Dermis blood vessel endothelial cell (primary cell): ENCODE measurements around the gene NEURL1B. TPM values are rescaled to one million over a fixed set of nuclear protein-coding genes. Genes with fewer than 3 reads are reported as not detected.

Experiments
- DNase-seq: peaks from one replicate; pipeline ENCODE4 v3.0.0; 2010
- total RNA-seq: library from RNA; depleted of rRNA; stranded (reverse); fragments of >200 nt; gene quantifications from 2 replicates; pipeline ENCODE4 v1.2.3, GENCODE V29; 2014

NEURL1B gene
- total RNA-seq, 1 donor from 2014 or later: 26.0 TPM

DNA sequence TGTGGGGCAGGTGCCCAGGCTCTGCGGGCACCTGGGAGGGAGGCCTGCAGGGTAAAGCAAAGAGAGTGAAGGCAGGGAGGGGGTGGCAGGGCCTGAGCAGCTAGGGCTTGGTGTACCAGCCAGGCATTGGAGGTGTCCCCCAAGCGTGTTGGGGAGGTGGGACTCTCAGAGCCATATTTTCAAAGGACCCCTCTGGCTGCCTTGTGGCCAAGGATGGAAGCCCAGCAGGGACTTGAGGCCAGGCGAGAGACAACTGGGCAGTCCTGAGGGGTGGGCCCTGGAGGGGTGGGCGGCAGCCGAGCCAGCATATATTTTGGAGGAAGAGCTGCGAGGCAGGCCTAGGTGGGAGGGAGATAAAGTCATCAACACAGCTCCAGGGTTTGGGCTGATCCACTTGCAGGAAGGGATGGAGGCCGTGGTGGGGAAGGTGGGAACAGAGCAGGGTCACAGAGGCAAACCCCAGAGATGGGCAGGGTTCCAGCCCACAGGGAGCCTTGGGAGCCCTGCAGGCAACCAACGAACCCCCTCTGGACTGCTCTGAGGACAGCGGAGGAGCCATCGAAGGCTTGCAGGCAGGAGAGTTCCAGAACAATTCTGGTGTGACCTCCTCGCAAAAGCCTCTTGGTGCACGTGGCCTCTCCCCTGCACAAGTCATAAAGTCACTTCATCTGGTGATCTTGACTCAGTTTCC is 94.2 kb downstream of the NEURL1B start:
- DNase-seq: no peak

DNA sequence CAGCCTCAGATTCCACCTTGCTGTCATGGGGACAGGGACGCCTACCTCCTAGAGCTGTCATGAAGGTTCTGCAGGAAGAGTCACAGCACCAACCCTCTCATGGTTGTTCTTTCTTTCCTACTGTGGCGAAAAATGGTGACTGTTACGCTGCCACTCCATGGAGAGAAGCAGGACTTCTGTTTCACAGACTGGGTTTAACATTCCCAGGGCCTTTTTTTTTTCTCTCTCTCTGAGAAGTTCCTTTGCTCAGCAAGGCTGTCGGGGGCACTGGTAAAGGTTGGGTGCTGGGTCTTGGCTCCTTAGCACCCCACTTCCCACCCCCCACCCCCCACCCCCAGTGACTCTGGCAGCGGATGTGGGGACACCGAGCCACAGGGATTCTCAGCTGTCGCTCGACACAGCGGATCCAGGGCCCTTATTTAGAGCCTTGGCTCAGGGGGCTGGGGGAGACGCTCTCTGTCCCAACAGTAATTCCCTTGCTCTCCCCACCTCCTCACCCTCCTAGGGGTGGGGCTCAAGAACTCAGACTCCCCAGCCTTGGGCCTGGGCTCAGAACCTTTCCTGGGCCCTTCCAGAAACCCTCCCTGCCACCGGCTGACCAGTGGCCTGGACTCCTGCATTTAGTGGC is 95.6 kb downstream of the NEURL1B start:
- no peak for DNase-seq

DNA sequence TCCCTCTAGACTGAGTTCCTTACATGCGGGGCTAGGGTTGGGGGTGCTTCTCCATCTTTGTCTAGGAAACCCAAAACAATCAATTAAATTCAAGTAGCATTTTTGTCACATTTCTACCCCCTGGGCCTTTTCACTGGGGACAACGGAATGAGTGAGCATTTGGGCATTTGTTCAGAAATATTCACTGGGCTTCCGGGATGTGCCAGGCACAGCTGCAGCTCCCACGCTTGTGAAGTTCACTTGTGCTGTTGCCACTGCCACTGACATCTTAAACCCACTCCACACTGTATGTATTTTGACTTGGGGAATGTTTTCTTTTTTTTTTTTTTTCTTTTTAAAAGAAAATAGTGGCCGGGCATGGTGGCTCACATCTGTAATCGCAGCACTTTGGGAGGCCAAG is 98.3 kb downstream of the NEURL1B start:
- DNase-seq: no peak

DNA sequence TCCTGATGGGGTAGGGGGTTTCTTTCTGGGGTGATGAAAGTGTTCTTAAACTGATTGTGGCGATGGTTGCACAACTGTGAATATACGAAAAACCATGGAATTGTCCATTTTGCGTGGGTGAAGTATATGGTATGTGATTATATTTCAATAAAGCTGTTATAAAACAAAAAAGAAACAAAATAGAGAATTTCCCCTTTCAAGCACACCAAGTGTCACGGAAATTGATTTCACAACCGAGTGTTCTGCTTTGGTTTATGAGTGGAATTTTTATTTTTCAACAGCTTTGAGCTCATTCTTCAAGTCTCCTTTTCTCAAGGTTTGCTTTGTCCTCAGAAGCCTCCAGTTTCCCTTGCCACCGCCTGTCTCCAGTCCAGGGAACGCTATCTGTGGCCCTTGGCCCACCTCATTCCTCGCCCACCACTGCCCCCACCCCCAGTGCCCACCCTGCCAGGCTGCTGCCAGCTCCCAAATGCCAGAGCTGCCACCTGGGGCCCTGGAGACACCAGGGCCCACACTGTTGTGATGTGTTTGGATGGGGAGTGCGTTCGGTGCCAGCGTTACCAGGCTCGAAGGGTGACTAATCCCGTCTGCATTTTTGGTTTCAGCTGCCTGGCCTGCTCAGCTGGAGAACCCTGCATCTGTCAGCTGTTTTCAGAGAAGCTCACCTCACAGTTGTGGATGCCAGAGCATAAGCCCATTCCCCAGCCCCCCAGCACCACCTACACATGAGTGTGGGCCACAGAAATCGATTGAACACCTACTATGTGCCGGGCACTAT is 99.6 kb downstream of the NEURL1B start:
- DNase-seq: peak; percentile 72

Other genes with a start within 250 kb of the NEURL1B start
- gene SH3PXD2B, start 186.7 kb upstream of the NEURL1B start, total RNA-seq: 15.0 and 29.4 TPM in 2 replicates
- gene DUSP1, start 129.9 kb downstream of the NEURL1B start, total RNA-seq: 105 and 303 TPM in 2 replicates
- gene ERGIC1, start 193.0 kb downstream of the NEURL1B start, total RNA-seq: 64.0 and 137 TPM in 2 replicates